Prostate gland (tissue), 2 donors: Measurements from ENCODE around the gene KCNK5. TPM values are rescaled to one million over a fixed set of nuclear protein-coding genes. Genes with fewer than 3 reads are reported as not detected.
A peak's percentile ranks its signal among the peaks of the same experiment; 100 is the strongest.

Source experiments
- DNase-seq: peaks from one replicate; pipeline ENCODE4 v3.0.0-alpha.2; 2019; ENCODE audit warnings: low spot score
- H3K27ac ChIP-seq, 2 donors: fragments of 200-600 bp; sonication (generic); 2 replicates each; pipeline ENCODE4 v1.5.1; 2017 to 2019
- H3K27me3 ChIP-seq: fragments of 200-600 bp; sonication (generic); replicated peaks from 2 replicates; pipeline ENCODE4 v1.5.1; 2019; ENCODE audit not compliant: insufficient read depth
- H3K36me3 ChIP-seq, 2 donors: fragments of 200-600 bp; sonication (generic); 1 replicate in 1 of 2; 2 replicates in 1 of 2; pipeline versions ENCODE4 v1.5.1 to v1.8.1; 2017 to 2019
- H3K4me1 ChIP-seq: fragments of 200-600 bp; sonication (generic); replicated peaks from 2 replicates; pipeline ENCODE4 v1.5.1; 2019
- H3K4me3 ChIP-seq, 2 donors: fragments of 200-600 bp; sonication (generic); 2 replicates each; pipeline ENCODE4 v1.5.1; 2017 to 2019
- H3K9me3 ChIP-seq: fragments of 200-600 bp; sonication (generic); 2 replicates; pipeline ENCODE4 v1.5.1; 2017
- POLR2A ChIP-seq: fragments of 450-650 bp; IDR thresholded peaks from one replicate; pipeline ENCODE4 v1.6.1; 2016; ENCODE audit warnings: antibody characterized with exemption, mild to moderate bottlenecking
- POLR2AphosphoS5 ChIP-seq: sonication (generic); formaldehyde crosslinking; IDR thresholded peaks from one replicate; pipeline ENCODE4 v1.6.1; 2017; ENCODE audit warnings: antibody characterized with exemption
- WGBS: methylation state at CpG from one replicate; pipeline ENCODE4 v1.1.5; 2018; 5-methylcytosine and 5-hydroxymethylcytosine counted together
- intact Hi-C: fragments of 100-400 bp; cut with DNase I; formaldehyde crosslinking; loops from one replicate; pipeline ENCODE4 v1.14.2; 2022
- total RNA-seq, 2 donors: library from RNA; depleted of rRNA; stranded (reverse); fragments of >200 nt; gene quantifications; one replicate each; pipeline ENCODE4 v1.1.0, GENCODE V29; 2016
- TF ChIP-seq, protein P1 (sequence below), 4 experiments: fragments of 200-600 bp in 2 of 4; fragments of 450-650 bp in 2 of 4; sonication (generic) in 2 of 4; IDR thresholded peaks; 1 replicate in 3 of 4; 2 replicates in 1 of 4; pipeline ENCODE4 v1.5.1; 2016 to 2019; ENCODE audit warnings: antibody characterized with exemption in 4 of 4, mild to moderate bottlenecking in 2 of 4, moderate library complexity in 2 of 4

KCNK5 gene
- total RNA-seq, 2 donors from 2014 or later, result 1.8 to 2.7 TPM

DNA sequence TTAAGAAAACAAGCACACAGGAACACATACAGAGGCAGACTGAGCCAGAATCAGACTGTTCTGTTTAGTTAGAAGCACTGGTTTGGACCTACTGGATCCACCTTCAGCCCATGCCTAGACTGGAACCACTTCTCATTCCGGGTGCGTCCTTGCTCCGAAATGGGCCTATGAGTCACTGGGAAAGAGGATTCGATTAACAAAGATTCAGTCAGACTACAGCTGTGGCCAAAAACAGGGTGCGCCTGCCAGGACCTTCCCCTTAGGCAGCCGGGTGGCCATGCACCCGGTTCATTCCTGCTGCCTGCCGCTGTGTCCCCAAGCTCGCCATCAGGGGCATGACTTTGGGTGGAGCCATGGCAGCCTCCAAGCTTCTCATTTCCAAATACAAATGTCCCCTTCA, 14.5 kb upstream of the KCNK5 start:
- no peaks in the 10 kb centered on the region for H3K4me1 ChIP-seq
- H3K27ac ChIP-seq, result no peak overlapping the region
- TF ChIP-seq POLR2A, result no peak
- TF ChIP-seq, protein P1, sequence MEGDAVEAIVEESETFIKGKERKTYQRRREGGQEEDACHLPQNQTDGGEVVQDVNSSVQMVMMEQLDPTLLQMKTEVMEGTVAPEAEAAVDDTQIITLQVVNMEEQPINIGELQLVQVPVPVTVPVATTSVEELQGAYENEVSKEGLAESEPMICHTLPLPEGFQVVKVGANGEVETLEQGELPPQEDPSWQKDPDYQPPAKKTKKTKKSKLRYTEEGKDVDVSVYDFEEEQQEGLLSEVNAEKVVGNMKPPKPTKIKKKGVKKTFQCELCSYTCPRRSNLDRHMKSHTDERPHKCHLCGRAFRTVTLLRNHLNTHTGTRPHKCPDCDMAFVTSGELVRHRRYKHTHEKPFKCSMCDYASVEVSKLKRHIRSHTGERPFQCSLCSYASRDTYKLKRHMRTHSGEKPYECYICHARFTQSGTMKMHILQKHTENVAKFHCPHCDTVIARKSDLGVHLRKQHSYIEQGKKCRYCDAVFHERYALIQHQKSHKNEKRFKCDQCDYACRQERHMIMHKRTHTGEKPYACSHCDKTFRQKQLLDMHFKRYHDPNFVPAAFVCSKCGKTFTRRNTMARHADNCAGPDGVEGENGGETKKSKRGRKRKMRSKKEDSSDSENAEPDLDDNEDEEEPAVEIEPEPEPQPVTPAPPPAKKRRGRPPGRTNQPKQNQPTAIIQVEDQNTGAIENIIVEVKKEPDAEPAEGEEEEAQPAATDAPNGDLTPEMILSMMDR (IDR thresholded peaks at IDR 0.05), result no peak
- TF ChIP-seq POLR2AphosphoS5, result no peak
- no peak for DNase-seq
- 93% methylated on average over 9 of the region's 9 CpGs for WGBS
- H3K27me3 ChIP-seq, result no peaks in the 10 kb centered on the region
- no peaks in the 10 kb centered on the region for H3K36me3 ChIP-seq
- H3K4me3 ChIP-seq, result no peak overlapping the region
- intact Hi-C loops, result no loop called here
- no peaks in the 10 kb centered on the region for H3K9me3 ChIP-seq

DNA sequence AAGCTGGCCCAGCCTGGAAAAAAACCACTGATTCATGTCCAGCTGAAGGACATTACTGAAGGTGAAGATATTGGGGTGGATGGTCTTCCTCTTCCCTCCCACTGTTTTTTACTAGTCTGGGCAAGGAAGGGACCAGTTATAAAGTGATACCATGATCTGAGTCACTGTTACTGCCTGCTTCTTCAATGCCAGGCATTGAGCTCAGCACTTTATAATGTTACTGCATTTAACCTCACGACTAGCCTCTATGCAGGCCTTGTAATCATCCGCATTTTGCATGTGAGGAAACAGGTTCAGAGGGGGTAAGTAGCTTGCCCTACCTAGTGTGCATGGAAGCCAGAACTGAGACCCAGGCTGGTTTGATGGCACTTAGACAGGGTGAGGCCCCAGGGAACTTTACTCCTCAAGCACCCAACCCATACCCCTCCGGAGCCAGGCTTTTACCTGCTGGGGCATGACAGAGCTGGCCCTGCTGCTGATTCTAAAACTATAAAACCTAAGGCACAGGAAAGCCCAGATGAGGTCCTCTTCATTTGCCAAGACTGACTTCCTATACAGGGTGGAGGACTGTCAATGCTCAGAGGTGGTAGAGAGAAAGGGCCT, 11.0 kb upstream of the KCNK5 start:
- intact Hi-C loops, result no loop called here
- Histone ChIP-seq H3K4me3 (no peak overlapping the region), H3K27me3 (no peaks in the 10 kb centered on the region), H3K27ac (peak overlapping the region in 1 of 2 donors; percentile 39), H3K36me3 (no peaks in the 10 kb centered on the region), H3K4me1 (no peaks in the 10 kb centered on the region), H3K9me3 (no peaks in the 10 kb centered on the region)
- 44% methylated on average over 3 of the region's 3 CpGs for WGBS
- TF ChIP-seq POLR2A (no peak), POLR2AphosphoS5 (peak; percentile 4)
- TF ChIP-seq, protein P1 (IDR thresholded peaks at IDR 0.05), result no peak
- peak; percentile 58 for DNase-seq

GRCh38 chr6:39239527-39240154, 10.4 kb upstream of the KCNK5 start:
- intact Hi-C loops, result no loop called here
- no peak for DNase-seq
- H3K27ac ChIP-seq, result no peak overlapping the region
- H3K36me3 ChIP-seq, result no peaks in the 10 kb centered on the region
- H3K9me3 ChIP-seq, result no peaks in the 10 kb centered on the region
- WGBS, result 68% methylated on average over 6 of the region's 7 CpGs
- H3K4me1 ChIP-seq, result no peaks in the 10 kb centered on the region
- no peak overlapping the region for H3K4me3 ChIP-seq
- TF ChIP-seq POLR2AphosphoS5 (no peak), POLR2A (no peak)
- TF ChIP-seq, protein P1 (IDR thresholded peaks at IDR 0.05), result no peak
- no peaks in the 10 kb centered on the region for H3K27me3 ChIP-seq

GRCh38 chr6:39236742-39237141, 7.5 kb upstream of the KCNK5 start:
- intact Hi-C loops, result no loop called here
- Histone ChIP-seq H3K36me3 (no peaks in the 10 kb centered on the region), H3K27ac (no peak overlapping the region), H3K27me3 (no peaks in the 10 kb centered on the region), H3K4me3 (no peak overlapping the region), H3K9me3 (no peaks in the 10 kb centered on the region), H3K4me1 (no peaks in the 10 kb centered on the region)
- no peak for DNase-seq
- TF ChIP-seq POLR2A, result no peak
- TF ChIP-seq POLR2AphosphoS5, result no peak
- TF ChIP-seq, protein P1 (IDR thresholded peaks at IDR 0.05), result no peak
- 89% methylated on average over 3 of the region's 3 CpGs for WGBS

- intact Hi-C loops, result no loop called here
- 87% methylated on average over 8 of the region's 8 CpGs for WGBS
Measured at GRCh38 chr6:39233333-39233732, 4.1 kb upstream of the KCNK5 start.

More at GRCh38 chr6:39233333-39233732, 4.1 kb upstream of the KCNK5 start:
- no peak for DNase-seq
- Histone ChIP-seq H3K4me1 (no peaks in the 10 kb centered on the region), H3K36me3 (no peaks in the 10 kb centered on the region), H3K27me3 (peaks cover under 1% of the 10 kb centered on the region), H3K4me3 (no peak overlapping the region), H3K27ac (no peak overlapping the region), H3K9me3 (no peaks in the 10 kb centered on the region)
- no peak for TF ChIP-seq POLR2AphosphoS5
- TF ChIP-seq, protein P1 (IDR thresholded peaks at IDR 0.05), result no peak
- no peak for TF ChIP-seq POLR2A
